HG03025 (cell line): ENCODE results near the gene C16orf95.
"Not testable (repeated sequence)": the region's sequence is repeated elsewhere in the genome, so short reads cannot be mapped to it uniquely, and the experiment has no call there.

Source experiments
- ATAC-seq: cut with Tn5 transposase; IDR thresholded peaks from one replicate; pipeline ENCODE4 v1.9.1; 2021; ENCODE audit warnings: mild to moderate bottlenecking, moderate library complexity; ENCODE audit not compliant: unreplicated experiment, low FRiP score

C16orf95 gene

DNA sequence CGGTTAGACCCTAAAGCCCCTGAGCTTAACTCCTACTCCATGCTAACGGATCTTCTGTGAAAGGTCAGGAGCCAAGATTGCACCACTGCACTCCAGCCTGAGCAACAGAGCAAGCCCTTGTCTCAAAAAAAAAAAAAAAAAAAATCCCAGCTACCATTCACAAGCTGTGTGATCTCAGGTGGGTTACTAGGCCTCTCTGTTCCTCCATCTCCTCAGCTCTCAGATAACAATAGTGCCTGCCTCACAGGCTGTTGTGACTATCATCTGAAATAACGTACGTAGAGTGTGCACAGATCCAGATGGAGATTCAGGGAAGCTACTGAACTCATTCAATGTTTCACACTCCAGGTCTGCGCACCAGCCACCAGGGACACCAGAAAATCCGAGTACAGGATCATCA is 57.8 kb downstream of the C16orf95 start:
- ATAC-seq: no peak

- not testable (repeated sequence) for ATAC-seq
Measured at GRCh38 chr16:87258653-87259052, 58.5 kb downstream of the C16orf95 start.

GRCh38 chr16:87255866-87256265 is 61.3 kb downstream of the C16orf95 start:
- no peak for ATAC-seq

GRCh38 chr16:87254734-87255133 is 62.5 kb downstream of the C16orf95 start:
- ATAC-seq: no peak

- ATAC-seq: no peak
Measured at GRCh38 chr16:87254296-87254695, 62.9 kb downstream of the C16orf95 start.

DNA sequence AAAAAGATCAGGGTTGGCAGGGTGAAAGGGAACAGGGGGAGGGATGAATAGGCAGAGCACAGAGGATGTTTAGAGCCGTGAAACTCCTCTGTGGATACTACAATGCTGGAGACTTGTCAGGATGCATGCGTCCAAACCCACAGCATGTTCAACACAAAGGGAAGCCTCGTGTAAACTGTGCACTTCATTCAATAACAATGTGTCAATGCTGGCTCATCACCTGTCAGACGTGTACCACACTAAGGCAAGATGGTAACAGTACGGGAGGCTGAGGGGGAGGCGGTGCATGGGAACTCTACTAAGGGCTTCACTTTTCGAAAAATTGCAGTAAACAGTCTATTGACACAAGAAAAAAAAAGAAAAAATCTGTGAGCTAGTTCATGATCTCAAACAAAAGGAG is 63.7 kb downstream of the C16orf95 start:
- no peak for ATAC-seq
